Measurements from ENCODE around the gene LRMDA. TPM values are rescaled to one million over a fixed set of nuclear protein-coding genes. Genes with fewer than 3 reads are reported as not detected.
"Not testable (repeated sequence)": the region's sequence is repeated elsewhere in the genome, so short reads cannot be mapped to it uniquely, and the experiment has no call there.

LRMDA gene
- total RNA-seq, 5 donors from 2014 or later (not counting 1 experiment from before 2014, with no cell fraction given) = 0.30 to 1.2 TPM; not detected in 3

DNA sequence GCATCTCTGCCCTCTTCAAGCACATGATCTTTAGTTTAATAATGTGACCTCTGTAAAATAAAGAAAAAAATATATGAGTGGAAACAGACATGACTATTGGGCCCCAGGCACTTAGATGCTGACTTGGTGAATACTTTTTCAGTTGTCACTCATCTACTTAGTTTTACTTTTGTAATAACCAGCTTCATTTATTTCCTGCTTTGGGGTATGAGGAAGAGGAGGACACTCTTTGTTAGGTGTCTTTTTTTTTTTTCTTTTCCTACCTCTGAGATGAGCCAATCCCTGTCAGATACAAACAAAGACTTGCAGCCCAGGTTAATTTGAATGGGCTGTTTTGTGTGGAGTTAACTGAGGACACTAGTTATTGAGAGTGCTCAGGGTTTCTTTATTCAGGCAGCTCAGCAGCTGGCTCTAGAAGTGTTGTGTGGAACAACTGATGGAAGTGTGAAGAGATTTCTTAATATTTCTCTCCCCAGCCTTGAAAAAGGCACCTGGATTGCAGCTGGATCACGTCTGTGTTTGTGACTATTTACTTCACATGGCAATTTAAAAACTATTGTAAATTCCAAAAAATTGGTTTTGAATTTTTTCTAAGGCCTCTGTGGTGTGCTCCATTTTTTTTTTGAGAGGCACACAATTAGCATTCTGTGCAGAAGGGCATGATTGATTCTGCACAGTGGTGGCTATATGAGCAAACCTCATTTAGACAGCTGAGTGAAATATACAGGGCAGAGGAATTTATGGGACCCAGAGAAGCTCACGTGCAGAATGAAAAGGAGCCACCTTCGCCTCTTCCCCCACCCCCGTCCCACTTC is 333.8 kb downstream of the LRMDA start:
- Histone ChIP-seq H3K36me3 (ENCODE audit: control insufficient read depth in 2 of 2, extremely low read depth in 1 of 2, insufficient read depth in 1 of 2, low read length in 1 of 2) (no peaks in the 10 kb centered on the region), H3K27me3 (replicated peaks in 1 of 2; ENCODE audit: control insufficient read depth in 2 of 2, extremely low read depth in 1 of 2, insufficient read depth in 2 of 2, low read length in 1 of 2) (peaks cover 0 to 4% of the 10 kb centered on the region in 2 experiments), H3K4me3 (ENCODE audit: control insufficient read depth in 1 of 2, extremely low read depth in 1 of 2, low read length in 1 of 2) (no peak overlapping the region), H3K27ac (ENCODE audit: low read length) (no peak overlapping the region), H3K9me3 (no peaks in the 10 kb centered on the region), H3K4me1 (ENCODE audit: control insufficient read depth in 1 of 2, extremely low read depth in 1 of 2, insufficient read depth in 2 of 2, low read length in 2 of 2) (no peaks in the 10 kb centered on the region)
- Mint-ChIP-seq H3K27ac (peak overlapping the region in 1 of 2 donors; percentile 41), H3K36me3 (no peaks in the 10 kb centered on the region), H3K27me3 (peaks cover 0 to 4% of the 10 kb centered on the region in 2 donors), H3K4me3 (peak overlapping the region in 1 of 3 donors; percentile 43), H3K9me3 (no peaks in the 10 kb centered on the region), H3K4me1 (peaks cover 0 to 20% (median 0%) of the 10 kb centered on the region in 3 donors)
- WGBS (ENCODE audit: insufficient coverage) = no CpG with 5 or more reads among the region's 4 CpGs
- ATAC-seq (replicated peaks in 1 of 4) (no peak), DNase-seq (no peak)
- ChIA-PET POLR2A (no interaction called here), CTCF (interaction anchor here in 1 of 2 donors (0.7 kb wide), 1 partner anchor 10 kb away, joined by 3 read pairs; no protein-coding TSS in a partner anchor)

DNA sequence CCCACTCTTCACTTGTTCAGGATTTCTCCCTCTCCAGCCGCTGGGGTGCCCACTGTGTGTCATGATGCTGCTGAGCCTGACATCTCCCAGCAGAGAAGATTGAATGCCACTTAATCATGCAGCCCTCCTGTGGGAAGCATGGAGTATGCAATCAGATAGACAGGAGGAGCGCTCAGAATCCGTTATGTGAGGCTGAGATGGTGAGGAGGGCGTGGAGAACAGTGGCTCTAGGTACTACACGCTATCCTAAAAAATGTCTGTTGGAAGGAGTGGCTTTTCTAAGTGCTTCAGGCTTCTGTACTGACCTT is 334.3 kb downstream of the LRMDA start:
- no CpG with 5 or more reads among the region's 5 CpGs for WGBS (ENCODE audit: insufficient coverage)
- POLR2A ChIA-PET = no interaction called here

DNA sequence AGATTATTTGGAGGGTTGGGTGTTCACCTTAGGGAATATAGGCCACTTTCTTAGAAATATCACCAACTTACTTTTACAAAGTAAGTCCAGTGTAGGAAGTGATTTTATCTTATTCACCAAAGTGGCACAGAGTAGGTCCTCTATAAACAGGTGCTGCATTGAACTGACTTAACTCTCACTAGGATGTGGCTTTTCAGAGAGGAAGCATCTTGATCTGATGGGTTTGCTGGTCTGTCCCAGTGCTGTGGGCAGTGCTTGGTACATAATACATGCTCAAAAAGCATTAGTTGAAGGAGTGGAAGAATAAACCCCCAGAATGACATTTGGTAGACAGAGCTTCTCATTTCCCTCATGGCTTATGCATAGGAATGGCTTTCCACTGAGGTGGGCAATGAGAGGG is 334.7 kb downstream of the LRMDA start:
- Histone ChIP-seq H3K4me1 (ENCODE audit: control insufficient read depth in 1 of 2, extremely low read depth in 1 of 2, insufficient read depth in 2 of 2, low read length in 2 of 2) (no peaks in the 10 kb centered on the region), H3K27ac (ENCODE audit: low read length) (no peak overlapping the region), H3K4me3 (ENCODE audit: control insufficient read depth in 1 of 2, extremely low read depth in 1 of 2, low read length in 1 of 2) (no peak overlapping the region), H3K27me3 (replicated peaks in 1 of 2; ENCODE audit: control insufficient read depth in 2 of 2, extremely low read depth in 1 of 2, insufficient read depth in 2 of 2, low read length in 1 of 2) (peaks cover 0 to 4% of the 10 kb centered on the region in 2 experiments), H3K9me3 (no peaks in the 10 kb centered on the region), H3K36me3 (ENCODE audit: control insufficient read depth in 2 of 2, extremely low read depth in 1 of 2, insufficient read depth in 1 of 2, low read length in 1 of 2) (no peaks in the 10 kb centered on the region)
- H3K4me1 Mint-ChIP-seq = peaks cover under 1 to 20% (median under 1%) of the 10 kb centered on the region in 3 donors
- CTCF ChIA-PET = no interaction called here
- peaks cover 0 to 4% of the 10 kb centered on the region in 2 donors for H3K27me3 Mint-ChIP-seq
- no peak for DNase-seq
- H3K27ac Mint-ChIP-seq = no peak overlapping the region
- no peaks in the 10 kb centered on the region for H3K36me3 Mint-ChIP-seq
- POLR2A ChIA-PET = no interaction called here
- ATAC-seq (replicated peaks in 1 of 4) = no peak
- no peaks in the 10 kb centered on the region for H3K9me3 Mint-ChIP-seq
- H3K4me3 Mint-ChIP-seq = no peak overlapping the region

More for the DNA sequence above, 334.3 kb downstream of the LRMDA start:
- CTCF ChIA-PET = no interaction called here
- H3K4me1 Mint-ChIP-seq = peaks cover 0 to 20% (median 0%) of the 10 kb centered on the region in 3 donors
- peaks cover 0 to 4% of the 10 kb centered on the region in 2 experiments for H3K27me3 ChIP-seq (replicated peaks in 1 of 2; ENCODE audit: control insufficient read depth in 2 of 2, extremely low read depth in 1 of 2, insufficient read depth in 2 of 2, low read length in 1 of 2)
- H3K27ac Mint-ChIP-seq = no peak overlapping the region
- no peak overlapping the region for H3K4me3 Mint-ChIP-seq
- no peaks in the 10 kb centered on the region for H3K36me3 Mint-ChIP-seq
- H3K4me3 ChIP-seq (ENCODE audit: control insufficient read depth in 1 of 2, extremely low read depth in 1 of 2, low read length in 1 of 2) = no peak overlapping the region
- peaks cover 0 to 4% of the 10 kb centered on the region in 2 donors for H3K27me3 Mint-ChIP-seq
- no peaks in the 10 kb centered on the region for H3K4me1 ChIP-seq (ENCODE audit: control insufficient read depth in 1 of 2, extremely low read depth in 1 of 2, insufficient read depth in 2 of 2, low read length in 2 of 2)
- no peak overlapping the region for H3K27ac ChIP-seq (ENCODE audit: low read length)
- H3K9me3 Mint-ChIP-seq = no peaks in the 10 kb centered on the region
- H3K9me3 ChIP-seq = no peaks in the 10 kb centered on the region
- DNase-seq (no peak), ATAC-seq (replicated peaks in 1 of 4) (no peak)
- H3K36me3 ChIP-seq (ENCODE audit: control insufficient read depth in 2 of 2, extremely low read depth in 1 of 2, insufficient read depth in 1 of 2, low read length in 1 of 2) = no peaks in the 10 kb centered on the region

DNA sequence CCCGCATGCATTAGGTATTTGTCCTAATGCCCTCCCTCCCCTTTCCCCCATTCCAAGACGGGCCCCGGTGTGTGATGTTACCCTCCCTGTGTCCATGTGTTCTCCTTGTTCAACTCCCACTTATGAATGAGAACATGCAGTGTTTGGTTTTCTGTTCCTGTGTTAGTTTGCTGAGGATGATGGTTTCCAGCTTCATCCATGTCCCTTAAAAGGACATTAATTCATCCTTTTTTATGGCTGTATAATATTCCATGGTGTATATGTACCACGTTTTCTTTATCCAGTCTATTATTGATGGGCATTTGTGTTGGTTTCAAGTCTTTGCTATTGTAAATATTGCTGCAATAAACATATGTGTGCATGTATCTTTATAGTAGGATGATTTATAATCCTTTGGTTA is 335.3 kb downstream of the LRMDA start:
- no CpG with 5 or more reads among the region's 4 CpGs for WGBS (ENCODE audit: insufficient coverage)
- H3K9me3 ChIP-seq; H3K27ac Mint-ChIP-seq; DNase-seq; H3K36me3 Mint-ChIP-seq; H3K27me3 Mint-ChIP-seq; CTCF ChIA-PET; H3K4me3 ChIP-seq (ENCODE audit: control insufficient read depth in 1 of 2, extremely low read depth in 1 of 2, low read length in 1 of 2); H3K9me3 Mint-ChIP-seq; ATAC-seq (replicated peaks in 1 of 4); H3K4me1 ChIP-seq (ENCODE audit: control insufficient read depth in 1 of 2, extremely low read depth in 1 of 2, insufficient read depth in 2 of 2, low read length in 2 of 2); H3K4me3 Mint-ChIP-seq; H3K27ac ChIP-seq (ENCODE audit: low read length); POLR2A ChIA-PET; H3K36me3 ChIP-seq (ENCODE audit: control insufficient read depth in 2 of 2, extremely low read depth in 1 of 2, insufficient read depth in 1 of 2, low read length in 1 of 2); H3K27me3 ChIP-seq (replicated peaks in 1 of 2; ENCODE audit: control insufficient read depth in 2 of 2, extremely low read depth in 1 of 2, insufficient read depth in 2 of 2, low read length in 1 of 2): not testable (repeated sequence)
- peaks cover 7 to 26% (median 7%) of the 10 kb centered on the region in 3 donors for H3K4me1 Mint-ChIP-seq

DNA sequence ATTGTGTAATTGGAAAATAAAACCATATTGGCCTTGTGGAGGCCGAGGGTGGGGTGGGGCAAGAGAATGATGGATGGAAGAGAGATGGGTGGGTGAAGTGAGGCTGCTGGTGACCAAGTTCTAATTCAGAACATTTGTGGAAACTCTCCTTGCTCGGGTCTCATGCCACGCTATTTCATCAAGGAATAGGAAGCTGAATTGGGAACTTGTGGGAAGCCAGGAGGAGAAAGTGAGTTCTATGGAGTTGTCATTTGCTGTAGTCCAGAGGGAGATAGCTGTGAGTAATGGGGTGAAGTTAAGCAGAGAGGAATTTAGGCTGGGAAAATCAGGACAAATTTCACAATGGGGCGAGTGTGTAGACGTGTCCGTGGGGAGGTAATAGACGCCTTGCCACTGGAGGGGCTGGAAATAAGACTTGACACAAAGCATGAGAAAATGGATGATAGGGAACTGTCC is 339.2 kb downstream of the LRMDA start:
- POLR2A ChIA-PET = no interaction called here
- DNase-seq (no peak), ATAC-seq (replicated peaks in 1 of 4) (no peak)
- Histone ChIP-seq H3K36me3 (ENCODE audit: control insufficient read depth in 2 of 2, extremely low read depth in 1 of 2, insufficient read depth in 1 of 2, low read length in 1 of 2) (no peaks in the 10 kb centered on the region), H3K9me3 (no peaks in the 10 kb centered on the region), H3K27me3 (replicated peaks in 1 of 2; ENCODE audit: control insufficient read depth in 2 of 2, extremely low read depth in 1 of 2, insufficient read depth in 2 of 2, low read length in 1 of 2) (peaks cover 0 to 6% of the 10 kb centered on the region in 2 experiments), H3K4me1 (ENCODE audit: control insufficient read depth in 1 of 2, extremely low read depth in 1 of 2, insufficient read depth in 2 of 2, low read length in 2 of 2) (peaks cover 0 to 4% of the 10 kb centered on the region in 2 experiments), H3K4me3 (ENCODE audit: control insufficient read depth in 1 of 2, extremely low read depth in 1 of 2, low read length in 1 of 2) (no peak overlapping the region), H3K27ac (ENCODE audit: low read length) (no peak overlapping the region)
- peaks cover 5% of the 10 kb centered on the region for H3K36me3 Mint-ChIP-seq
- 92% methylated on average over 7 of the region's 7 CpGs for WGBS (ENCODE audit: insufficient coverage)
- H3K27me3 Mint-ChIP-seq = peaks cover 0 to 4% of the 10 kb centered on the region in 2 donors
- H3K4me1 Mint-ChIP-seq = peaks cover 22 to 30% (median 29%) of the 10 kb centered on the region in 3 donors
- H3K27ac Mint-ChIP-seq = peak overlapping the region in 1 of 2 donors; percentile 18
- H3K4me3 Mint-ChIP-seq = peak overlapping the region in 1 of 3 donors; percentile 53
- peaks cover 0 to 3% (median 0%) of the 10 kb centered on the region in 3 donors for H3K9me3 Mint-ChIP-seq
- CTCF ChIA-PET = no interaction called here

DNA sequence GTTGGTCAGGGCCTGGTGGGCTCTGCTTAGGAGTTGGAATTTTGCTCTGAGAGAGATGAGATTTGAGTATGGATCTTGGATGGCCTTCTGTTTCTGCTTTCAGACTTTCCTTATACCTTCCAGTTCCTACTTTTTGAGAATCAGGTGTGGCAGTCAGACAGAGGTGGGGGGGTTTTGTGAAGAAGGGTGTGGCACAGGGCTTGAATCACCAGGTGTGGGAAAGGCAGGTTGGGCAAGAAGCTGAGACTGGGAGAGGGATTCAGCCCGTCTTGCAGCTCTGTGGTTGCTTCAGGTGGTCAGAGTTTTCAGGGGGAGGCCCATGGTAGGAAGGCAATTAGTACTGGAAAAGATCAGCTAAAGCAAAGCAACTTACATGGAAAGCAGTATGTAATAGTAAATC is 340.2 kb downstream of the LRMDA start:
- no peak overlapping the region for H3K4me3 ChIP-seq (ENCODE audit: control insufficient read depth in 1 of 2, extremely low read depth in 1 of 2, low read length in 1 of 2)

More for the DNA sequence above, 340.2 kb downstream of the LRMDA start:
- WGBS (ENCODE audit: insufficient coverage) = no CpG with 5 or more reads among the region's 1 CpG
- Mint-ChIP-seq H3K27ac (peak overlapping the region in 1 of 2 donors; percentile 94), H3K27me3 (peaks cover 0 to 4% of the 10 kb centered on the region in 2 donors), H3K4me1 (peaks cover 22 to 29% (median 23%) of the 10 kb centered on the region in 3 donors), H3K4me3 (peak overlapping the region; percentile 50 to 71 (median 53)), H3K9me3 (peaks cover 0 to 3% (median 0%) of the 10 kb centered on the region in 3 donors), H3K36me3 (peaks cover 5% of the 10 kb centered on the region)
- Histone ChIP-seq H3K36me3 (ENCODE audit: control insufficient read depth in 2 of 2, extremely low read depth in 1 of 2, insufficient read depth in 1 of 2, low read length in 1 of 2) (no peaks in the 10 kb centered on the region), H3K27ac (ENCODE audit: low read length) (no peak overlapping the region), H3K27me3 (replicated peaks in 1 of 2; ENCODE audit: control insufficient read depth in 2 of 2, extremely low read depth in 1 of 2, insufficient read depth in 2 of 2, low read length in 1 of 2) (peaks cover 0 to 6% of the 10 kb centered on the region in 2 experiments), H3K4me1 (ENCODE audit: control insufficient read depth in 1 of 2, extremely low read depth in 1 of 2, insufficient read depth in 2 of 2, low read length in 2 of 2) (peaks cover 0 to 4% of the 10 kb centered on the region in 2 experiments), H3K9me3 (no peaks in the 10 kb centered on the region)
- POLR2A ChIA-PET = no interaction called here
- CTCF ChIA-PET = no interaction called here
- DNase-seq (no peak), ATAC-seq (replicated peaks in 1 of 4) (no peak)

All from T-cell (primary cell).